ENCODE results near the gene PHF14. TPM values are rescaled to one million over a fixed set of nuclear protein-coding genes. Genes with fewer than 3 reads are reported as not detected.
A peak's percentile ranks its signal among the peaks of the same experiment; 100 is the strongest.
"Not testable (repeated sequence)": the region's sequence is repeated elsewhere in the genome, so short reads cannot be mapped to it uniquely, and the experiment has no call there.

The PHF14 gene, protein sequence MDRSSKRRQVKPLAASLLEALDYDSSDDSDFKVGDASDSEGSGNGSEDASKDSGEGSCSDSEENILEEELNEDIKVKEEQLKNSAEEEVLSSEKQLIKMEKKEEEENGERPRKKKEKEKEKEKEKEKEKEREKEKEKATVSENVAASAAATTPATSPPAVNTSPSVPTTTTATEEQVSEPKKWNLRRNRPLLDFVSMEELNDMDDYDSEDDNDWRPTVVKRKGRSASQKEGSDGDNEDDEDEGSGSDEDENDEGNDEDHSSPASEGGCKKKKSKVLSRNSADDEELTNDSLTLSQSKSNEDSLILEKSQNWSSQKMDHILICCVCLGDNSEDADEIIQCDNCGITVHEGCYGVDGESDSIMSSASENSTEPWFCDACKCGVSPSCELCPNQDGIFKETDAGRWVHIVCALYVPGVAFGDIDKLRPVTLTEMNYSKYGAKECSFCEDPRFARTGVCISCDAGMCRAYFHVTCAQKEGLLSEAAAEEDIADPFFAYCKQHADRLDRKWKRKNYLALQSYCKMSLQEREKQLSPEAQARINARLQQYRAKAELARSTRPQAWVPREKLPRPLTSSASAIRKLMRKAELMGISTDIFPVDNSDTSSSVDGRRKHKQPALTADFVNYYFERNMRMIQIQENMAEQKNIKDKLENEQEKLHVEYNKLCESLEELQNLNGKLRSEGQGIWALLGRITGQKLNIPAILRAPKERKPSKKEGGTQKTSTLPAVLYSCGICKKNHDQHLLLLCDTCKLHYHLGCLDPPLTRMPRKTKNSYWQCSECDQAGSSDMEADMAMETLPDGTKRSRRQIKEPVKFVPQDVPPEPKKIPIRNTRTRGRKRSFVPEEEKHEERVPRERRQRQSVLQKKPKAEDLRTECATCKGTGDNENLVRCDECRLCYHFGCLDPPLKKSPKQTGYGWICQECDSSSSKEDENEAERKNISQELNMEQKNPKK
- 10 to 100 TPM; 25.1 to 25.7 TPM for total RNA-seq

DNA sequence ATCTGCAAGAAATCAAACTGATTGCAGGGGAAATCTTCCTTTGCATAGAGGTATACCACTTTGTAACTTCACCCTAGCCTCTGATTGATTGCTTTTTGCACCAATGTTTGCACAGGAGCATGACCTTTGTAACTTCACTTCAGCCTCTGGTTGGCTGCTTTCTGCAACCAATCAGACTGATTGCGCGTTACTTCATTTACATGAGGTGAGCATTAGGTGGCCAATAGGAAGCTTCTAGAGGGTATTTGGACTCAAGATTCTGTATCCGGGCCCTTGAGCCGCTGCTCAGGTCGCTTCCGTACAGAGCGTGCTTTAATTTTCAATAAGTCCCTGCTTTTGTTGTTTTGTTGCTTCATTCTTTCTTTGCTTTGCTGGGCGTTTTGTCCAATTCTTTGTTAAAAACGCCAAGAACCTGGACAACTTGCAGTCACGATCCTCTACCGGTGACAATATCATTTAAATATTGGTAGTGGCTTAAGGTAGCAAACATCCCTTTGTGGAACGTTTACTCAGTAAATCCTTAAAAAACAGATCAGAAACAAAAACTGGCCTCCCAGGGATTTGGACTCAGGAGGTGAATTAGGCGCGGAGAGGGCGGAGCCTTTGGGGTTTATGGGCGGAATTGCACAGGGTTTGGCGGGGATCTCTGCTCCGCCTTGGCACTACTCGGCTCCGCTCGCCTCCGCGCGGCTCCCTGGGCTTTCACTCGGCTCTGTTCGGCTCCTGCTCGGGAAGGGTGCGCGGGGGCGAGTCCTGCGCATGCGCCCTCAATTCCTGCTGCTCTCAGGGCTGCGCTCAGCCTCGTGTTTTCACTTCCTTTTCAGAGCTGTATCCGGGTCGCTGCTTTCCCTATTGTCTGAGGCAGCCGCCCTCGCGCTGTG lies at the start of gene PHF14:
PHF14 (plus strand) TSS at position 812 of the 881 bp plus-strand sequence. CDS start 452 bp downstream, outside the sequence.
- intact Hi-C loops (cut with DNase I), result loop anchor here (2.0 kb wide), 1 partner anchor 32 kb away; a partner anchor contains a TSS
- H3K36me3 ChIP-seq, result no peaks in the 10 kb centered on the region
- H3K4me1 ChIP-seq (replicated peaks), result no peaks in the 10 kb centered on the region
- H3K9me3 ChIP-seq, result no peaks in the 10 kb centered on the region
- peak within 1 kb of the TSS; percentile 71 to 80 for H3K4me3 ChIP-seq
- no peaks in the 10 kb centered on the region for H3K27me3 ChIP-seq (replicated peaks; ENCODE audit: insufficient read depth)
- H3K27ac ChIP-seq, result peak within 1 kb of the TSS; percentile 79 to 85
- TF ChIP-seq POLR2AphosphoS5 (IDR thresholded peaks at IDR 0.05) (peak; percentile 95), POLR2A (IDR thresholded peaks at IDR 0.05) (peak; percentile 77)
- TF ChIP-seq, protein P1, sequence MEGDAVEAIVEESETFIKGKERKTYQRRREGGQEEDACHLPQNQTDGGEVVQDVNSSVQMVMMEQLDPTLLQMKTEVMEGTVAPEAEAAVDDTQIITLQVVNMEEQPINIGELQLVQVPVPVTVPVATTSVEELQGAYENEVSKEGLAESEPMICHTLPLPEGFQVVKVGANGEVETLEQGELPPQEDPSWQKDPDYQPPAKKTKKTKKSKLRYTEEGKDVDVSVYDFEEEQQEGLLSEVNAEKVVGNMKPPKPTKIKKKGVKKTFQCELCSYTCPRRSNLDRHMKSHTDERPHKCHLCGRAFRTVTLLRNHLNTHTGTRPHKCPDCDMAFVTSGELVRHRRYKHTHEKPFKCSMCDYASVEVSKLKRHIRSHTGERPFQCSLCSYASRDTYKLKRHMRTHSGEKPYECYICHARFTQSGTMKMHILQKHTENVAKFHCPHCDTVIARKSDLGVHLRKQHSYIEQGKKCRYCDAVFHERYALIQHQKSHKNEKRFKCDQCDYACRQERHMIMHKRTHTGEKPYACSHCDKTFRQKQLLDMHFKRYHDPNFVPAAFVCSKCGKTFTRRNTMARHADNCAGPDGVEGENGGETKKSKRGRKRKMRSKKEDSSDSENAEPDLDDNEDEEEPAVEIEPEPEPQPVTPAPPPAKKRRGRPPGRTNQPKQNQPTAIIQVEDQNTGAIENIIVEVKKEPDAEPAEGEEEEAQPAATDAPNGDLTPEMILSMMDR (IDR thresholded peaks at IDR 0.05), result no peak
- DNase-seq (ENCODE audit: low spot score), result peak; percentile 96
- WGBS, result 16% methylated on average over 39 of the region's 39 CpGs

DNA sequence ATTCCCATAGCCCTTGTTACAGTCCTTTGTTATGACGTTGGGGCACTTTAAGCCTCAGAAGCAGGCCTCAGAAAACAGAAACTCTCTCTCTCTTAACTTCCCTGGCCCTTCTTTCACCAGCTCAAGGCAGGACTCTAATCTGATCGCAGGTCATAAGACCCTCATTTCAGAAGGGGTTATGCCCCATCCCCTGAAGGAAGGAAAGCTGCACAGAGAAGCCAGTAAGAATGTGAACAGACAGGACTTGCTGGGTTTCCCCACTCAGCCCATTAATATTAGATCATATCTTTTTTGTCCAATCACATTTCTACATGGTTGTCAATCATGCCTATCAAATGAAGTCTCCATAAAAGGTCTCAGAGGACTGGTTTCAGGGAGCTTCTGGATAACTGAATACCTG lies 49.3 kb upstream of the PHF14 start:
- Histone ChIP-seq H3K4me1 (replicated peaks) (no peaks in the 10 kb centered on the region), H3K9me3 (no peaks in the 10 kb centered on the region), H3K27ac (no peak overlapping the region), H3K4me3 (no peak overlapping the region), H3K27me3 (replicated peaks; ENCODE audit: insufficient read depth) (no peaks in the 10 kb centered on the region), H3K36me3 (no peaks in the 10 kb centered on the region)
- intact Hi-C loops (cut with DNase I), result no loop called here
- no peak for TF ChIP-seq POLR2A (IDR thresholded peaks at IDR 0.05)
- WGBS, result 66% methylated on average over 2 of the region's 2 CpGs
- no peak for DNase-seq (ENCODE audit: low spot score)

DNA sequence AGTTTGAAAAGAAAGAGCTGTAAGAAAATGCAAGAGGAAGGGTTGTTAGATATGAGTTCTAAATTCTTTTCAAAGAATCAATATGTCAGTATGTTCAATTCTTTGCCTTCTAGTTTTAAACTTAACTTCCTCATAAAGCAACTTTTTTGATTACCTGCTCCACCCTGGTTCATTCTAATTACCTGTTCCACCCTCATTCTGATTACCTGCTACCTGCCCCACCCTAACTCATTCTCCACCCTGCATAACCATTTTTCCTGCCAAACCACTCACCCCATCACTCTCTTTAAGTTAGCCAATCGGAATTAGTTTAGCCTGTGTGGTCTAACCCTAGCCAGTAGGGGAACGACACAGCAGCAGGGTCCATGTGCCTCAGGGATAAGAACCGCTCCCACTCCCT lies 45.5 kb upstream of the PHF14 start:
- 91% methylated on average over 3 of the region's 3 CpGs for WGBS
- H3K4me1 ChIP-seq (replicated peaks); H3K4me3 ChIP-seq; DNase-seq (ENCODE audit: low spot score); H3K27ac ChIP-seq; H3K36me3 ChIP-seq; H3K9me3 ChIP-seq; H3K27me3 ChIP-seq (replicated peaks; ENCODE audit: insufficient read depth); intact Hi-C loops (cut with DNase I): not testable (repeated sequence)

DNA sequence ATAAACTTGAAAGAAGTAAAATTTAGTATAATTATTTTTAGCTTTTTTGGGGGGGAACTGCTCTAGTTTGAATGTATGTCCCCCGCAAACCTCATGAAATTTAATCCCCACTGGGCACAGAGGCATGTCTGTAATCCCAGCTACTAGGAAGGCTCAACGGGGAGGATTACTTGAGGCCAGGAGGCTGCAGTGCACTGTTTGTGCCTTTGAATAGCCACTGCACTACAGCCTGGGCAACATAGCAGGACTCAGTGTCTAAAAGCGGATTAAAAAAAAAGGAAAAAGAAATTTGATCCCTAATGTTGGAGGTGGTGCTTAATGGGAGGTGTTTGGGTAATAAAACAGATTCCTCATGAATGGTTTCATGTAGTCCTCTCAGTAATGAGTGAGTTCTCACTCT lies 43.1 kb upstream of the PHF14 start:
- Histone ChIP-seq H3K4me1 (replicated peaks) (no peaks in the 10 kb centered on the region), H3K27ac (no peak overlapping the region), H3K9me3 (no peaks in the 10 kb centered on the region), H3K4me3 (no peak overlapping the region), H3K27me3 (replicated peaks; ENCODE audit: insufficient read depth) (no peaks in the 10 kb centered on the region), H3K36me3 (no peaks in the 10 kb centered on the region)
- 86% methylated on average over 3 of the region's 3 CpGs for WGBS
- TF ChIP-seq POLR2AphosphoS5 (IDR thresholded peaks at IDR 0.05), result no peak
- TF ChIP-seq POLR2A (IDR thresholded peaks at IDR 0.05), result no peak
- TF ChIP-seq, protein P1 (IDR thresholded peaks at IDR 0.05), result no peak
- DNase-seq (ENCODE audit: low spot score), result no peak
- intact Hi-C loops (cut with DNase I), result no loop called here

DNA sequence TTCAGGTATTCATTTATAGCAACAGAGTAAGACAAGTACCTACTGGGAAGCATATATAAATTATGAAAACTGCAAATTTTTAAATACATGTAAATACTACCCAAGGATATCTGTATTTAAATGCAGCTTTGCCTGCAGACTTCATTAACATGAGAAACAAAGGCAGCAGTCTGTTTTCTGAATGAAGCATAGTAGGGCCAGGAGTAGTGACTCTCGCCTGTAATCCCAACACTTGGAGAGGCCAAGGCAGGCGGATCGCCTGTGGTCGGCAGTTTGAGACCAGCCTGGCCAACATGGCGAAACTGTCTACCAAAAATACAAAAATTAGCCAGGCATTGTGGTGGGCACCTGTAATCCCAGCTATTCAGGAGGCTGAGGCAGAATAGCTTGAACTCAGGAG lies 42.5 kb upstream of the PHF14 start:
- TF ChIP-seq POLR2AphosphoS5 (IDR thresholded peaks at IDR 0.05) (no peak), POLR2A (IDR thresholded peaks at IDR 0.05) (no peak)
- 96% methylated on average over 5 of the region's 5 CpGs for WGBS
- intact Hi-C loops (cut with DNase I), result no loop called here
- no peaks in the 10 kb centered on the region for H3K4me1 ChIP-seq (replicated peaks)
- no peaks in the 10 kb centered on the region for H3K9me3 ChIP-seq
- no peaks in the 10 kb centered on the region for H3K36me3 ChIP-seq
- DNase-seq (ENCODE audit: low spot score), result no peak
- no peak overlapping the region for H3K27ac ChIP-seq
- no peaks in the 10 kb centered on the region for H3K27me3 ChIP-seq (replicated peaks; ENCODE audit: insufficient read depth)
- H3K4me3 ChIP-seq, result no peak overlapping the region
